ENCODE results near the gene ARID1A.
"Not testable (repeated sequence)": the region's sequence is repeated elsewhere in the genome, so short reads cannot be mapped to it uniquely, and the experiment has no call there.

Gene ARID1A

GRCh38 chr1:26788836-26789611, 93.2 kb downstream of the ARID1A start:
- H3K27ac Mint-ChIP-seq: peak overlapping the region; percentile 96
- peaks cover 77% of the 10 kb centered on the region for H3K4me1 Mint-ChIP-seq (ENCODE audit: low read depth)
- peak overlapping the region; percentile 82 for H3K4me3 Mint-ChIP-seq
- H3K27me3 Mint-ChIP-seq: no peaks in the 10 kb centered on the region
- no peaks in the 10 kb centered on the region for H3K9me3 Mint-ChIP-seq
- peak; percentile 85 for DNase-seq
- H3K36me3 Mint-ChIP-seq (ENCODE audit: low read depth): peaks cover 50% of the 10 kb centered on the region

- Mint-ChIP-seq H3K4me1 (ENCODE audit: low read depth) (peaks cover 72% of the 10 kb centered on the region), H3K27me3 (no peaks in the 10 kb centered on the region), H3K36me3 (ENCODE audit: low read depth) (peaks cover 55% of the 10 kb centered on the region), H3K4me3 (peak overlapping the region; percentile 82), H3K9me3 (no peaks in the 10 kb centered on the region), H3K27ac (peak overlapping the region; percentile 96)
- DNase-seq: no peak
These were observed 93.7 kb downstream of the ARID1A start for GRCh38 chr1:26789612-26789865.

- H3K4me3 Mint-ChIP-seq: peak overlapping the region; percentile 82
- peaks cover 59% of the 10 kb centered on the region for H3K36me3 Mint-ChIP-seq (ENCODE audit: low read depth)
- no peaks in the 10 kb centered on the region for H3K9me3 Mint-ChIP-seq
- no peaks in the 10 kb centered on the region for H3K27me3 Mint-ChIP-seq
- H3K4me1 Mint-ChIP-seq (ENCODE audit: low read depth): peaks cover 68% of the 10 kb centered on the region
- H3K27ac Mint-ChIP-seq: peak overlapping the region; percentile 96
- no peak for DNase-seq
These were observed 94.1 kb downstream of the ARID1A start for GRCh38 chr1:26789931-26790330.

GRCh38 chr1:26790551-26790953, 94.7 kb downstream of the ARID1A start:
- DNase-seq: peak; percentile 68
- H3K36me3 Mint-ChIP-seq (ENCODE audit: low read depth): peaks cover 65% of the 10 kb centered on the region
- peaks cover 63% of the 10 kb centered on the region for H3K4me1 Mint-ChIP-seq (ENCODE audit: low read depth)
- no peaks in the 10 kb centered on the region for H3K9me3 Mint-ChIP-seq
- H3K27me3 Mint-ChIP-seq: no peaks in the 10 kb centered on the region
- H3K27ac Mint-ChIP-seq: peak overlapping the region; percentile 96
- H3K4me3 Mint-ChIP-seq: peak overlapping the region; percentile 82

GRCh38 chr1:26791148-26791547, 95.3 kb downstream of the ARID1A start:
- Mint-ChIP-seq H3K36me3 (ENCODE audit: low read depth) (peaks cover 70% of the 10 kb centered on the region), H3K4me1 (ENCODE audit: low read depth) (peaks cover 57% of the 10 kb centered on the region), H3K4me3 (peak overlapping the region; percentile 82), H3K27me3 (no peaks in the 10 kb centered on the region), H3K9me3 (no peaks in the 10 kb centered on the region), H3K27ac (peak overlapping the region; percentile 96)
- DNase-seq: no peak

GRCh38 chr1:26791626-26792025, 95.8 kb downstream of the ARID1A start:
- H3K27ac Mint-ChIP-seq: peak overlapping the region; percentile 96
- peak overlapping the region; percentile 82 for H3K4me3 Mint-ChIP-seq
- H3K9me3 Mint-ChIP-seq: no peaks in the 10 kb centered on the region
- no peak for DNase-seq
- no peaks in the 10 kb centered on the region for H3K27me3 Mint-ChIP-seq
- peaks cover 52% of the 10 kb centered on the region for H3K4me1 Mint-ChIP-seq (ENCODE audit: low read depth)
- peaks cover 75% of the 10 kb centered on the region for H3K36me3 Mint-ChIP-seq (ENCODE audit: low read depth)

GRCh38 chr1:26792924-26793323, 97.1 kb downstream of the ARID1A start:
- peaks cover 49% of the 10 kb centered on the region for H3K4me1 Mint-ChIP-seq (ENCODE audit: low read depth)
- H3K36me3 Mint-ChIP-seq (ENCODE audit: low read depth): peaks cover 83% of the 10 kb centered on the region
- H3K4me3 Mint-ChIP-seq: no peak overlapping the region

GRCh38 chr1:26794391-26794790, 98.6 kb downstream of the ARID1A start:
- Mint-ChIP-seq H3K9me3 (no peaks in the 10 kb centered on the region), H3K4me1 (ENCODE audit: low read depth) (peaks cover 52% of the 10 kb centered on the region), H3K27ac (peak overlapping the region; percentile 2), H3K36me3 (ENCODE audit: low read depth) (peaks cover 74% of the 10 kb centered on the region), H3K4me3 (no peak overlapping the region), H3K27me3 (no peaks in the 10 kb centered on the region)
- no peak for DNase-seq

More at GRCh38 chr1:26792924-26793323, 97.1 kb downstream of the ARID1A start:
- no peak for DNase-seq
- no peaks in the 10 kb centered on the region for H3K9me3 Mint-ChIP-seq
- H3K27me3 Mint-ChIP-seq: no peaks in the 10 kb centered on the region
- peak overlapping the region; percentile 23 for H3K27ac Mint-ChIP-seq

GRCh38 chr1:26797627-26798026, 101.8 kb downstream of the ARID1A start:
- DNase-seq: no peak
- Mint-ChIP-seq H3K4me3 (no peak overlapping the region), H3K27me3 (no peaks in the 10 kb centered on the region), H3K9me3 (no peaks in the 10 kb centered on the region), H3K27ac (peak overlapping the region; percentile 50), H3K4me1 (ENCODE audit: low read depth) (peaks cover 52% of the 10 kb centered on the region), H3K36me3 (ENCODE audit: low read depth) (peaks cover 61% of the 10 kb centered on the region)

- no peaks in the 10 kb centered on the region for H3K27me3 Mint-ChIP-seq
- H3K27ac Mint-ChIP-seq: peak overlapping the region; percentile 94
- peak; percentile 52 for DNase-seq
- peaks cover 42% of the 10 kb centered on the region for H3K36me3 Mint-ChIP-seq (ENCODE audit: low read depth)
- H3K9me3 Mint-ChIP-seq: no peaks in the 10 kb centered on the region
- peaks cover 44% of the 10 kb centered on the region for H3K4me1 Mint-ChIP-seq (ENCODE audit: low read depth)
- H3K4me3 Mint-ChIP-seq: peak overlapping the region; percentile 61
These were observed 103.8 kb downstream of the ARID1A start for GRCh38 chr1:26799479-26800142.

- H3K36me3 Mint-ChIP-seq (ENCODE audit: low read depth); H3K4me3 Mint-ChIP-seq; H3K27ac Mint-ChIP-seq; DNase-seq; H3K9me3 Mint-ChIP-seq; H3K27me3 Mint-ChIP-seq: not testable (repeated sequence)
- H3K4me1 Mint-ChIP-seq (ENCODE audit: low read depth): peaks cover 37% of the 10 kb centered on the region
These were observed 108.1 kb downstream of the ARID1A start for GRCh38 chr1:26803932-26804331.

GRCh38 chr1:26810105-26810504, 114.3 kb downstream of the ARID1A start:
- not testable (repeated sequence) for H3K36me3 Mint-ChIP-seq (ENCODE audit: low read depth); H3K27me3 Mint-ChIP-seq; H3K4me3 Mint-ChIP-seq; H3K9me3 Mint-ChIP-seq
- DNase-seq: peak; percentile 73
- peaks cover 32% of the 10 kb centered on the region for H3K4me1 Mint-ChIP-seq (ENCODE audit: low read depth)
- peak overlapping the region; percentile 68 for H3K27ac Mint-ChIP-seq

- Mint-ChIP-seq H3K27me3 (no peaks in the 10 kb centered on the region), H3K36me3 (ENCODE audit: low read depth) (no peaks in the 10 kb centered on the region), H3K4me1 (ENCODE audit: low read depth) (peaks cover 28% of the 10 kb centered on the region), H3K4me3 (no peak overlapping the region), H3K9me3 (no peaks in the 10 kb centered on the region), H3K27ac (no peak overlapping the region)
- DNase-seq: no peak
These were observed 115.2 kb downstream of the ARID1A start for GRCh38 chr1:26811057-26811456.

GRCh38 chr1:26811708-26812107, 115.9 kb downstream of the ARID1A start:
- H3K27me3 Mint-ChIP-seq: no peaks in the 10 kb centered on the region
- peaks cover 28% of the 10 kb centered on the region for H3K4me1 Mint-ChIP-seq (ENCODE audit: low read depth)
- H3K36me3 Mint-ChIP-seq (ENCODE audit: low read depth): no peaks in the 10 kb centered on the region
- DNase-seq: no peak
- no peak overlapping the region for H3K4me3 Mint-ChIP-seq
- H3K27ac Mint-ChIP-seq: peak overlapping the region; percentile 61
- no peaks in the 10 kb centered on the region for H3K9me3 Mint-ChIP-seq

GRCh38 chr1:26814377-26814776, 118.6 kb downstream of the ARID1A start:
- Mint-ChIP-seq H3K27me3 (no peaks in the 10 kb centered on the region), H3K4me3 (no peak overlapping the region), H3K36me3 (ENCODE audit: low read depth) (no peaks in the 10 kb centered on the region), H3K4me1 (ENCODE audit: low read depth) (peaks cover 28% of the 10 kb centered on the region), H3K27ac (no peak overlapping the region), H3K9me3 (no peaks in the 10 kb centered on the region)
- DNase-seq: no peak
